ENCODE data around the gene IL3. TPM values are rescaled to one million over a fixed set of nuclear protein-coding genes. Genes with fewer than 3 reads are reported as not detected.
A peak's percentile ranks its signal among the peaks of the same experiment; 100 is the strongest.

IL3 gene
- polyA plus RNA-seq, 10 donors: not detected

- no peak for DNase-seq
Observed at GRCh38 chr5:132025403-132025971, 35.0 kb upstream of the IL3 start.

DNA sequence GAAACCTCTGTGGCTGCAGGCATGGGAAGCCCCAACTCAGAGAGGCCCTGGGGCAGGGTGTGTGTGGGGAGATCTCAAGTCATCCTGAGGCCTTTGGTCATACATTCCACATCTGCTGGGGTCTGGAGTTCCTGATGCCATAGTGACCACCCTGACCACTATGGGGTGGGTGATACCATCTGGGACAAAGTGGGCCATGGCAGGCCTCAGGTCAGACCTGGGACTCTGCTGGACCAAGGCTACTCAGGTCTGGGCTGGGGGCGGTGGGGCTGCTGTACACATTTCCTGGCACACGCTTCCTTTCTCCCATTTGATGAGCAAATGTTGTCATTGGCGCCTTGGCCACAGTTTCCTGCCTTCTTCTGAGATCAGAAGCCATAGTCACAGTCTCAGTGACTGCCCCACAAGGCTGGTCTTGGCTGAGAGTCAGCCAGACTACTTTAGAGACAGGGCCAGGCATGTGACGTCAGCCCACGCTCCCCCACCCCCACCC lies 33.9 kb upstream of the IL3 start:
- DNase-seq: no peak

DNA sequence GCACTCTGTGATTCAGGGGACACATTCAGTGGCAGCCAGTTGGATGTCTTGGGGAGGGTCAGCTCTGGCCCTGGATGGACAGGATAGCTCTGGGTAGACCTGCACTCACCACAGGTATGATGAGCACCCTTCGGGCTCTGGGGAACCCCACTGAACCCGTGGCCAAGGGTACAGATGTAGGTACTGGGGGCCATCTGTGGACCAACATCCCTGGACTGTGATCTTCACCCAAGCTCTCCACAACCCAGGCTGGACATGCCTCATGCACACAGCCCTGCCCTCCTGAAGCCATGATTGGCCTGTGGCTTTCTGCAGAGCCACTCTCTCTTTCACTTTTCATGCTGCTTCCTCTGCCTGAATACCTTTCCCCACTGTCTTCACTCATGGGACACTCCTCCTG lies 33.4 kb upstream of the IL3 start:
- no peak for DNase-seq

DNA sequence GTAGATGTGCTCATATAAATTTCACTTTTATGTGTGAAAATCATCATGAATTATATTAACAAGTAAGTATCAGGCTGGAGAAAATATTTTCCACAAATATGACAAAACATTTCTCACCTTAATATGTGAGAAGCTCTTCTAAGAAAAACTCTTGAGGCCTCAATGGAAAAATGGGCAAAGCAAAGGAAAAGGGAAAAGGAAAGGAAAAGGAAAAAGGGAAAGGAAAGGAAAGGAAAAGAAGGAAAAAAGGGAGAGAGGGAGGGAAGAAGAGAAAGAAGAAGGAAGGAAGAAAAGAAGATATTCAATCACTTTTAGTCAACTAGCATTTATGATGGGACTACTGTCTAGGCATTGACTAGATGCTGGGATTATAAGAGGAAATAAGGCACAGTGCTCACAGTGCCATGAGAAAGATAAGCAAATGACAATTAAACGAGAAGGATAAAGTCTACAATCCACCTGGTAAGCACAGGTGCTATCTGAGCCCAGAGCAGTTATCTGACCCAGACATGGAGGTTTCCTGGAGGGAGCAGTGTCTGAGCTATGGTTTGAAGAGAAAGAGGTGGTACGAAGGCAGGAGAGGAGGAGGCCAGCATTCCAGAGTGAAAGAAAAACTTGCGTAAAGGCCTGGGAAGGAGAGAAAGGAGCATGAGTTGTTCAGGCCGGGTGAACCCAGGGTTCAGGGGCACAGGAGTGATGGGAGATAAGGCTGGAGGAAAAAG lies 30.7 kb upstream of the IL3 start:
- DNase-seq: no peak

DNA sequence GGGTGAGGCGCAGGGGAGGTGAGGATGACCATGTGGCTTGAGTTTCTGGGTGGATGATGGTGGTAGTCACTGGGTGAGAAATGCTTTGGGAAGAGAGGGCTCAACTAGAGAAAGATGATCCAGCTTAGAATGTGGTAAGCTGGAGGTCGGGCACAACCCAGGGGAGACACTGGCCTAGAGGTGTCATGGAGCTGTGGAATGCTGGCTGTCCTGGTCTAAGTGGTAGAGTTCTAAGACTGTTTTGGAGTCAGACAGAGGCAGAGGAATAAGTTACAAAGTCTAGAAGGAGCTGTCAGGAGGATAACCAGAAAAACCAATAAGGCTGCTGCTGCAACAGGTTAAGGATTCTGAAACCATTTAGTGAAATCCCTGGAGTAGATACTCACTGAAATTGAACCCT lies 29.8 kb upstream of the IL3 start:
- no peak for DNase-seq

GRCh38 chr5:132032196-132032595 lies 28.3 kb upstream of the IL3 start:
- no peak for DNase-seq

GRCh38 chr5:132033122-132033521 lies 27.3 kb upstream of the IL3 start:
- no peak for DNase-seq

- DNase-seq: no peak
Observed at GRCh38 chr5:132037353-132037752, 23.1 kb upstream of the IL3 start.

DNA sequence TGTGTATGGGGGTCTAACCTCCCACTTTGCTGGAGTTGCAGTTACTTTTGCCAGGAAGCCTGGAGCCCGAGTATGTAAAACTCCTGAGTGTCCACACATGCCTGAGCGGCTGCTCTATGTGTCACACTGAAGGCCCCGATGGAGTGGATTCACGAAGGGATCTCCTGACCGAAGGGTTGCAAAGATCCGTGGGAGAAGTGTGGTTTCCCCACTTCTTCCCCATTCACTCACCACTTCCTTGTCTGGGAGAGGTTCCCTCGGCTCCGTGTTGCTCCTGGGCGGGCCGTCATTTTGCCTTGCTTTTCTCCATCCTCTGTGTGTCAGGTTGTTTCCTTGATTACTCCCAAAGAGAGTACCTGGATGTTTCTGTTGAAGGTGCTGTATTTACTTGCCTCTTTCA lies 16.2 kb upstream of the IL3 start:
- DNase-seq: no peak

DNA sequence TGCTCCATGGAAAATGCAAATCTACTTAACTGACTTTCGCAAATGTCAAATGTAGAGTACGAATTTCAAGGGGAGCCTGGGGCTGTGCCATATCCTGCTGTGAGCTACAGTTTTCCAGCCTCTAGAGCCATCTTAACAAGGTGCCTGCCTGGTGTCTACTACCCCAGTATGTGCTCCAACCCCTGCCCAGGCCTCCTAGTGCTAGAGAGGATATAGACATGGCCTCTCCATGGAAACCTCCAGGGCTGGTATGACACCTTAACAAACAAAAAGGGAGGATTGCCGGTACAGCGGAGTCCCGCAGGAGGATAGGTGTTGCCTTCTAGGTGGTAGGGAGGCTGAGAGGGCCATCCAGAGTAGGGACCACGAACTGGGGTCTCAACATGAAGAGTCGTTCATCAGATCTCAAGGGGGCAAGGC lies 13.6 kb upstream of the IL3 start:
- DNase-seq: no peak

GRCh38 chr5:132049093-132049492 lies 11.4 kb upstream of the IL3 start:
- DNase-seq: no peak

GRCh38 chr5:132049559-132049958 lies 10.9 kb upstream of the IL3 start:
- DNase-seq: no peak

DNA sequence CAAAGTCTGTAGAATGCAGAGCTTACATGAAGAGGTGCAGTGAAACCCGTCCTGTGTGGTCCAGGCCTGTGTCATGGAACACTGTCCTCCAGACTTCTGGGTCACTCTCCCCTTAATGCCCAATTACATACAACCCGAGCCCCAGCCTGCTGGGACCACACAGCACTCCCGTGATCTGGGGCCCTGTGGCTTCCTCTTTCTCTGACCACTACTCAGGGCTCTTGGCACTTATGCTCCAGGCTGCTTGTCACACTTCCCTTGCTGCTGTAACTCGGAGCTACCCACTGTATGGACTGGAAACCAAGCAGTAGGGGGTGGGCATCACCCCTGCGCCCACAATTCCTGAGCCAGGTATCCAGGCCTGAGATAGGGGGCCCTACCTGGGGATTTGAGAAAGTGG lies 10.3 kb upstream of the IL3 start:
- DNase-seq: peak in 1 of 3 donors; percentile 22

- no peak for DNase-seq
Observed at GRCh38 chr5:132050661-132051552, 9.5 kb upstream of the IL3 start.

DNA sequence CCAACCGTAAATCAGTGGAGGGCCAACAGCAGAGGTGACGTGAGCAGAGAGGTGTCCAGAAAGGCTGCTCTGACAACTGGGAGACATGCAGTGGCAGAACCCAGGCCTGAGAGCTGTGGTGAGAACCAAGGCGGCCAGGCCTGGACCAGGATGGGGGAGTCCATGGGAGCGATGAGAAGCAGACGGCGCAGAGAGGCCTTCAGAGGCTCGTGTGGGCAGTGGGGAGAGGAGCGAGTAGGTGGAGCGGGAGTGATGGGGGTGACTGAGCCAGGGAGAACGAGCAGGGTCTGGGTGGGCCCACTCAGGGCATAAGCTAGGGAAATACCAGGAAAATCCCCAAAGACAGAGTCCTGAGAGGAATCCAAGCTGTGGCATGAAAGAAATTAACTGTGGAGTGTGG lies 7.9 kb upstream of the IL3 start:
- DNase-seq: no peak

GRCh38 chr5:132053483-132053882 lies 7.0 kb upstream of the IL3 start:
- DNase-seq: no peak

GRCh38 chr5:132054031-132054696 lies 6.3 kb upstream of the IL3 start:
- DNase-seq: no peak

- DNase-seq: no peak
Observed at GRCh38 chr5:132054697-132055440, 5.6 kb upstream of the IL3 start.

- DNase-seq: no peak
Observed at GRCh38 chr5:132055441-132055807, 5.0 kb upstream of the IL3 start.

GRCh38 chr5:132055808-132056609 lies 4.4 kb upstream of the IL3 start:
- no peak for DNase-seq
